Activated CD4-positive, alpha-beta T cell treated with anti-CD3 and anti-CD28 coated beads for 24 hours (primary cell): ENCODE measurements around the gene PDE3A.
"Not testable (repeated sequence)": the region's sequence is repeated elsewhere in the genome, so short reads cannot be mapped to it uniquely, and the experiment has no call there.

ENCODE experiments used
- DNase-seq, 2 donors: peaks; one replicate each; pipeline ENCODE4 v3.0.0-alpha.2; 2020; ENCODE audit warnings: low read depth in 2 of 2

The PDE3A gene

GRCh38 chr12:20374795-20375194 is 6.5 kb downstream of the PDE3A start:
- DNase-seq, result no peak

- DNase-seq, result no peak
These were observed 7.2 kb downstream of the PDE3A start for GRCh38 chr12:20375560-20375959.

- DNase-seq, result no peak
These were observed 8.6 kb downstream of the PDE3A start for GRCh38 chr12:20376984-20377383.

- DNase-seq, result no peak
These were observed 9.4 kb downstream of the PDE3A start for GRCh38 chr12:20377750-20378149.

GRCh38 chr12:20382117-20382516 is 13.8 kb downstream of the PDE3A start:
- no peak for DNase-seq

GRCh38 chr12:20383612-20384011 is 15.3 kb downstream of the PDE3A start:
- no peak for DNase-seq

- DNase-seq, result not testable (repeated sequence)
These were observed 16.5 kb downstream of the PDE3A start for GRCh38 chr12:20384836-20385235.

- no peak for DNase-seq
These were observed 22.5 kb downstream of the PDE3A start for GRCh38 chr12:20390846-20391245.

- DNase-seq, result no peak
These were observed 24.0 kb downstream of the PDE3A start for GRCh38 chr12:20392339-20392738.

- no peak for DNase-seq
These were observed 25.4 kb downstream of the PDE3A start for GRCh38 chr12:20393707-20394106.

- no peak for DNase-seq
These were observed 27.6 kb downstream of the PDE3A start for GRCh38 chr12:20395791-20396550.

GRCh38 chr12:20398686-20399085 is 30.3 kb downstream of the PDE3A start:
- DNase-seq, result no peak

GRCh38 chr12:20400003-20400402 is 31.7 kb downstream of the PDE3A start:
- DNase-seq, result no peak

- no peak for DNase-seq
These were observed 34.9 kb downstream of the PDE3A start for GRCh38 chr12:20403230-20403629.

GRCh38 chr12:20404576-20405346 is 36.4 kb downstream of the PDE3A start:
- DNase-seq, result no peak

GRCh38 chr12:20409607-20410377 is 41.5 kb downstream of the PDE3A start:
- no peak for DNase-seq

- DNase-seq, result no peak
These were observed 42.4 kb downstream of the PDE3A start for GRCh38 chr12:20410734-20411133.

- DNase-seq, result no peak
These were observed 43.0 kb downstream of the PDE3A start for GRCh38 chr12:20411345-20411744.

- no peak for DNase-seq
These were observed 46.7 kb downstream of the PDE3A start for GRCh38 chr12:20415028-20415427.

GRCh38 chr12:20415641-20416040 is 47.3 kb downstream of the PDE3A start:
- DNase-seq, result no peak

GRCh38 chr12:20420557-20420956 is 52.2 kb downstream of the PDE3A start:
- no peak for DNase-seq

GRCh38 chr12:20421421-20421820 is 53.1 kb downstream of the PDE3A start:
- DNase-seq, result no peak
